Activated T-cell treated with anti-CD3 and anti-CD28 coated beads, Interleukin-2, amount 50 U/mL, for 48 hours (primary cell): ENCODE data around the gene RRH.

Experiments
- DNase-seq, 2 experiments: peaks; one replicate each; pipeline ENCODE4 v3.0.0-alpha.2; 2020

Gene RRH

DNA sequence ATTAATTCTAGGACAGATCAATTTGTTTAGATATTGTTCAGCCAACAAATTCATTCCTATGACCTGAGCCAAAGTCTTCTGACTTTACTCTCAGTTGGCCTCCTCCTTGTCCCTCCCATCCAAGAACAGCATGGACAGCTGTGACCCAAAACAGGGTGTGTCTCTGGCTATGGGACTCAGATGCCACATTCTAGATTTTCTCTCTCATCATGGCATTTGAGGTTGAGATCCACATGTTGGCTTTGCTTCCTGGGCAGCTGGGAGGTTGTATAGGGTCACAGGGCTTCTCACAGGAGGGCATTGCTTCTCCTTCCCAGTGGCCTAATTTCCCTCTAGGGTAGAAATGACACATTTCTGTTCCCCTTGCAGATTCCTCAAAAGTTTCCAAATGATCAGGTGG is 62.3 kb downstream of the RRH start:
- no peak for DNase-seq
